ENCODE results near the gene KBTBD6.

DNA sequence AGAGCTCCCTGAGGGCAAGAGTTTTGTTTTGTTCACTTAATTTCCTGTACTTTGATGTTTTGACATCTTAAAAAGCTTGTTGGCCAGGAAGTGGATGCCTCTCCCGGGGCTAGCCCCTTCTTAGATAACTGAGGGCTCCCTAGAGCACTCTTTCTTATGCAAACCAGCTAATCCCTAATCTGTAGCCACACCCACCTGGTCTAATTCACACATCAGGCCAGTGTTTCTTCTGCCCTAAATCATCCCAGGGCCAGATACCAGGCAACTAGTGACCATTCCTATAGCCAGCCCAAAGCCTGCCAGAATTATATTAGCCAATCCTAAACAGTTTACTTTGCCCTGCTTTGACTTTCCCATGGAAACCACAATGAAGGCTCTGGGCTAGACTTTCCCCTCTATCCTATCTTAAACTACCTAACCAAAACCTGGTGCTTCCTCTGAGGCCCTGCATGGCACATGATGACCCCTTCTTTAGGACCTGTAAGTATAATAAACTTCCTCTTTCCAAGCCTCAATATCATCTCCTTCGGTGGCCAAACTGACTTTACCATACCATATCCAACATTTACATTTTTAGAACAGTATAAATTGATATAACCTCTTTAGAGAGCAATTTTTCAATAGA lies 46.5 kb downstream of the KBTBD6 start:
- TF ChIP-seq, protein P1, sequence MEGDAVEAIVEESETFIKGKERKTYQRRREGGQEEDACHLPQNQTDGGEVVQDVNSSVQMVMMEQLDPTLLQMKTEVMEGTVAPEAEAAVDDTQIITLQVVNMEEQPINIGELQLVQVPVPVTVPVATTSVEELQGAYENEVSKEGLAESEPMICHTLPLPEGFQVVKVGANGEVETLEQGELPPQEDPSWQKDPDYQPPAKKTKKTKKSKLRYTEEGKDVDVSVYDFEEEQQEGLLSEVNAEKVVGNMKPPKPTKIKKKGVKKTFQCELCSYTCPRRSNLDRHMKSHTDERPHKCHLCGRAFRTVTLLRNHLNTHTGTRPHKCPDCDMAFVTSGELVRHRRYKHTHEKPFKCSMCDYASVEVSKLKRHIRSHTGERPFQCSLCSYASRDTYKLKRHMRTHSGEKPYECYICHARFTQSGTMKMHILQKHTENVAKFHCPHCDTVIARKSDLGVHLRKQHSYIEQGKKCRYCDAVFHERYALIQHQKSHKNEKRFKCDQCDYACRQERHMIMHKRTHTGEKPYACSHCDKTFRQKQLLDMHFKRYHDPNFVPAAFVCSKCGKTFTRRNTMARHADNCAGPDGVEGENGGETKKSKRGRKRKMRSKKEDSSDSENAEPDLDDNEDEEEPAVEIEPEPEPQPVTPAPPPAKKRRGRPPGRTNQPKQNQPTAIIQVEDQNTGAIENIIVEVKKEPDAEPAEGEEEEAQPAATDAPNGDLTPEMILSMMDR (IDR thresholded peaks at IDR 0.05), result no peak
- TF ChIP-seq POLR2A (IDR thresholded peaks at IDR 0.05) (no peak), EP300 (IDR thresholded peaks at IDR 0.05) (no peak)
